Measurements from ENCODE around the gene MRPS18A. TPM values are rescaled to one million over a fixed set of nuclear protein-coding genes. Genes with fewer than 3 reads are reported as not detected.

Gene MRPS18A
- total and polyA plus RNA-seq, 9 of the 15 experiments (the other 6 are each of a cell fraction or from before 2014, with no cell fraction given): 87.5 to 243 (median 125) TPM

DNA sequence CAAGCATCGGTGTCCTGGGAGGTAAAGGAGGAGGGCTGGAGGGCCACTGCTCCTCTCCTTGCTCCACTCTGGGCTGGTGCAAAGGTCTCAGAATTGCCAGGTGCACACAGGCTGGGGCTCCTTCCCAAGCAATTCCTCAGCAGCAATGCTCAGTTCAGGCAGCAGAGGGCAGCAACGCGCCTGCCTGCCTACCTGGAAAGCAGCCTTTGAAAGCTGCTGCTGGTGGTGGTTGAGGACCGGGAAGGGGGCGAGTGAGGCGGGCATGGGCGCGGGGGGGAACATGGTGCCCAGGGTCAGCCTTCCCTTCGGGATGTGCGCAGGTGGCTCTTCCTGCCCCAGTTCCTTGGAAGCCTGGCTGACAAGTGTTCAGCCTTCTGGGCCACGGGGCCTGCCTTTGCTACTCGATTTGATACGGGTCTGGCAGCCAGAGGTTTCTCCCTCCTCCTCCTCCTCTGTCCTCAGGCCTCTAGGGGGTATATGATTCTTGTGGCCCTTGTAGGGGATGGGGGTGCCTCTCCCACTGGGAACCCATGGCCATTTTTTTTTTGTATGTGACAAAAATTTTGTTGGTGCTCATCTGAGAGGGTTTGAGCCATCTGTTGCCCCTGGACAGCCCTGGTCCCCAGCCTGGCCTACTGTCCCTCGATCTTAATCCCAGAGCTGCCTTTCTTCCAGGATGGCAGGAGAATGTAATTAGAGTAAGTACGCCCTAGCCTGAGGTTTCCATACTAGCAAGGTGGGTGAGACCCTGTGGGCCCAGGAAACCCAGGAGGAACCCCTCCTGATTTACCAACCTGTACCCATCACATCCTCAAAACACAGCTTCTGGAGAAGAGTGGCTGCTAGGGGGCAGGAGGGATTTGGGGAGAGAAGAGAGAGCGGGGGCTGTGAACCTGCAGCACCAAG lies 20.1 kb downstream of the MRPS18A start (continued):
- TF ChIP-seq SMARCE1 (IDR thresholded peaks at IDR 0.05) (no peak; the same call in 1 of the 2 replicates), ZNF79 (CRISPR knock-in tag; IDR thresholded peaks at IDR 0.05; ENCODE audit: low read depth) (0 out of 2 replicates have a peak, but pooled peaks have one; percentile 27), NCOA6 (IDR thresholded peaks at IDR 0.05) (no peak), ZNF584 (CRISPR knock-in tag; IDR thresholded peaks at IDR 0.05; ENCODE audit: low read depth) (no peak), ZNF717 (CRISPR knock-in tag; IDR thresholded peaks at IDR 0.05) (no peak), SRSF9 (IDR thresholded peaks at IDR 0.05; ENCODE audit: borderline replicate concordance, low read depth, low read length) (no peak), NR1H2 (CRISPR knock-in tag; IDR thresholded peaks at IDR 0.05) (no peak), RB1 (IDR thresholded peaks at IDR 0.05; ENCODE audit: low read depth) (peak; percentile 72; the same call in 1 of the 2 replicates), CHD1 (IDR thresholded peaks at IDR 0.05; ENCODE audit: low read length) (no peak), NCOR1 (IDR thresholded peaks at IDR 0.05) (no peak), POLR2G (IDR thresholded peaks at IDR 0.05; ENCODE audit: low read depth, low read length) (peak; percentile 83), THRAP3 (IDR thresholded peaks at IDR 0.05; ENCODE audit: borderline replicate concordance) (no peak), SRSF3 (IDR thresholded peaks at IDR 0.05; ENCODE audit: insufficient read depth, low read length) (no peak), ZC3H8 (IDR thresholded peaks at IDR 0.05) (no peak), TOE1 (IDR thresholded peaks at IDR 0.05; ENCODE audit: borderline replicate concordance) (no peak), TOE1 (CRISPR knock-in tag; IDR thresholded peaks at IDR 0.05; ENCODE audit: borderline replicate concordance, low read depth) (no peak), PRMT5 (CRISPR knock-in tag; IDR thresholded peaks at IDR 0.05) (no peak), ZNF778 (CRISPR knock-in tag; IDR thresholded peaks at IDR 0.05) (no peak), CBX5 (IDR thresholded peaks at IDR 0.05; ENCODE audit: borderline replicate concordance, low read depth) (no peak), HDAC6 (IDR thresholded peaks at IDR 0.05; ENCODE audit: low read depth, low read length) (no peak), BCOR (IDR thresholded peaks at IDR 0.05) (no peak)
- TF ChIP-seq, protein P1, sequence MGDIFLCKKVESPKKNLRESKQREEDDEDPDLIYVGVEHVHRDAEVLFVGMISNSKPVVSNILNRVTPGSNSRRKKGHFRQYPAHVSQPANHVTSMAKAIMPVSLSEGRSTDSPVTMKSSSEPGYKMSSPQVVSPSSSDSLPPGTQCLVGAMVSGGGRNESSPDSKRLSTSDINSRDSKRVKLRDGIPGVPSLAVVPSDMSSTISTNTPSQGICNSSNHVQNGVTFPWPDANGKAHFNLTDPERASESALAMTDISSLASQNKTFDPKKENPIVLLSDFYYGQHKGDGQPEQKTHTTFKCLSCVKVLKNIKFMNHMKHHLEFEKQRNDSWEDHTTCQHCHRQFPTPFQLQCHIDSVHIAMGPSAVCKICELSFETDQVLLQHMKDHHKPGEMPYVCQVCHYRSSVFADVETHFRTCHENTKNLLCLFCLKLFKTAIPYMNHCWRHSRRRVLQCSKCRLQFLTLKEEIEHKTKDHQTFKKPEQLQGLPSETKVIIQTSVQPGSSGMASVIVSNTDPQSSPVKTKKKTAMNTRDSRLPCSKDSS (IDR thresholded peaks at IDR 0.05; ENCODE audit: low read depth, partially characterized antibody): no peak
- TF ChIP-seq, protein P2, sequence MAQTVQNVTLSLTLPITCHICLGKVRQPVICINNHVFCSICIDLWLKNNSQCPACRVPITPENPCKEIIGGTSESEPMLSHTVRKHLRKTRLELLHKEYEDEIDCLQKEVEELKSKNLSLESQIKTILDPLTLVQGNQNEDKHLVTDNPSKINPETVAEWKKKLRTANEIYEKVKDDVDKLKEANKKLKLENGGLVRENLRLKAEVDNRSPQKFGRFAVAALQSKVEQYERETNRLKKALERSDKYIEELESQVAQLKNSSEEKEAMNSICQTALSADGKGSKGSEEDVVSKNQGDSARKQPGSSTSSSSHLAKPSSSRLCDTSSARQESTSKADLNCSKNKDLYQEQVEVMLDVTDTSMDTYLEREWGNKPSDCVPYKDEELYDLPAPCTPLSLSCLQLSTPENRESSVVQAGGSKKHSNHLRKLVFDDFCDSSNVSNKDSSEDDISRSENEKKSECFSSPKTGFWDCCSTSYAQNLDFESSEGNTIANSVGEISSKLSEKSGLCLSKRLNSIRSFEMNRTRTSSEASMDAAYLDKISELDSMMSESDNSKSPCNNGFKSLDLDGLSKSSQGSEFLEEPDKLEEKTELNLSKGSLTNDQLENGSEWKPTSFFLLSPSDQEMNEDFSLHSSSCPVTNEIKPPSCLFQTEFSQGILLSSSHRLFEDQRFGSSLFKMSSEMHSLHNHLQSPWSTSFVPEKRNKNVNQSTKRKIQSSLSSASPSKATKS (CRISPR knock-in tag; IDR thresholded peaks at IDR 0.05): no peak
- TF ChIP-seq, protein P3, sequence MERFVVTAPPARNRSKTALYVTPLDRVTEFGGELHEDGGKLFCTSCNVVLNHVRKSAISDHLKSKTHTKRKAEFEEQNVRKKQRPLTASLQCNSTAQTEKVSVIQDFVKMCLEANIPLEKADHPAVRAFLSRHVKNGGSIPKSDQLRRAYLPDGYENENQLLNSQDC (CRISPR knock-in tag; IDR thresholded peaks at IDR 0.05): no peak
- TF ChIP-seq, protein P4, sequence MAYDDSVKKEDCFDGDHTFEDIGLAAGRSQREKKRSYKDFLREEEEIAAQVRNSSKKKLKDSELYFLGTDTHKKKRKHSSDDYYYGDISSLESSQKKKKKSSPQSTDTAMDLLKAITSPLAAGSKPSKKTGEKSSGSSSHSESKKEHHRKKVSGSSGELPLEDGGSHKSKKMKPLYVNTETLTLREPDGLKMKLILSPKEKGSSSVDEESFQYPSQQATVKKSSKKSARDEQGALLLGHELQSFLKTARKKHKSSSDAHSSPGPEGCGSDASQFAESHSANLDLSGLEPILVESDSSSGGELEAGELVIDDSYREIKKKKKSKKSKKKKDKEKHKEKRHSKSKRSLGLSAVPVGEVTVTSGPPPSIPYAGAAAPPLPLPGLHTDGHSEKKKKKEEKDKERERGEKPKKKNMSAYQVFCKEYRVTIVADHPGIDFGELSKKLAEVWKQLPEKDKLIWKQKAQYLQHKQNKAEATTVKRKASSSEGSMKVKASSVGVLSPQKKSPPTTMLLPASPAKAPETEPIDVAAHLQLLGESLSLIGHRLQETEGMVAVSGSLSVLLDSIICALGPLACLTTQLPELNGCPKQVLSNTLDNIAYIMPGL (CRISPR knock-in tag; IDR thresholded peaks at IDR 0.05): no peak
